Measurements from ENCODE around the gene ZFYVE16.

- TF ChIP-seq POLR2A (IDR thresholded peaks at IDR 0.05) (no peak), CTCF (IDR thresholded peaks at IDR 0.05) (no peak), POLR2AphosphoS5 (IDR thresholded peaks at IDR 0.05) (no peak), EP300 (IDR thresholded peaks at IDR 0.05) (no peak)
These were observed 75.9 kb downstream of the ZFYVE16 start for GRCh38 chr5:80483636-80484232.

Measured in sigmoid colon (tissue), 4 donors.